HG02840 (cell line): ENCODE measurements around the gene DMGDH.

ENCODE experiments used
- ATAC-seq: cut with Tn5 transposase; IDR thresholded peaks from one replicate; pipeline ENCODE4 v1.9.1; 2021; ENCODE audit warnings: mild to moderate bottlenecking, moderate library complexity, moderate number of reproducible peaks; ENCODE audit not compliant: unreplicated experiment, low FRiP score

The DMGDH gene

DNA sequence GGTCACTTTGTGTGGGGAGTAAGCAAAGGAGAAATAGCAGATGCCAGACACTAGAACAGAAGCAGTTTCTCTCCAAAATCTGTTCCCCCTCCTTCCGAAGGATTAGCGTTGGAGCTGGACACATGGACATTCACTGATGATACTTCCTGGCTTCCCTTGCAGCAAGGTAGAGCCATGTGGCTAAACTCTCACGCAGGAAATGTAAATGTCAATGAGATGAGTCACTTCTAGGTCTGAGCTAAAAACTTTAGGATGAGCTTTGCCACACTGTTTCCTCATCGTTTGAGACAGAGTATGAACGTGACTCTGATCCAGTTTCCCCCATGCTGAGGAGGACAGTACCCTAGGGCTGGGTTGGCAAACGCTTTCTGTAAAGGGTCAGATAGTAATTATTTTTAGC is 5.2 kb upstream of the DMGDH start:
- no peak for ATAC-seq

DNA sequence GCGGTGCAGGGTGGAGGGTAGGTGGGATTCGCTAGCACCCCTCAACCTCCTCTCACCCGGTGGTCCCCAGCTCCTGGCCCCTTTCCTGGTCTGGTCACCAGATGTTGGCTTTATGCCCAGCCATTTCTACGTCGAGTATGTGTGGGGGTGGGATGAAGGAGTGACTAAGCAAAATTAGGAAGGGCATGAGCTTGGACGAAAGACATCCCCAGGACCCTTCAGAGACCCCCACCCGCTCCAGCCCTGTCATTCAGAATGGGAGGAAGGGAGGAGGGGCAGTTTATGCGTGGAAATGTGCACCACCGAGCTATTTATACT is 835 bp upstream of the DMGDH start:
- no peak for ATAC-seq

DNA sequence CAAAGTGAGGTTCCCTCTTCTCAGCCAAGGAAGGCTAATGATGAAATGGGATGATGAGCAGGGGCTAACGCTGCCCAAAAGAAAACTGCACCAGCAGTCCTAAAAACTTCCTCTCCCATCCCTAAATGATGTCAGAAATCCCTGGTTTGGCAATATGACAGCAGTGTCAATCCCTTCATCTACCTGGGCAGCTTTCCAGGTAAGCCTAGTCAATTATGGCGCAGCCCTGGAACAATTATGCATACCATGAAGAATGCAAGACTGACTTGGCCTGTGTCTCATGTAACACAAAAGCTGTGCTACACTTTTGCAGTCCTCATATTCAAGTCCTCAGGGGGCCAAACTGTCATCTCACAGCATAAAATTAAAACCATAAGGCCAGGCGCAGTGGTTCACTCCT is 7.0 kb downstream of the DMGDH start:
- ATAC-seq: no peak

DNA sequence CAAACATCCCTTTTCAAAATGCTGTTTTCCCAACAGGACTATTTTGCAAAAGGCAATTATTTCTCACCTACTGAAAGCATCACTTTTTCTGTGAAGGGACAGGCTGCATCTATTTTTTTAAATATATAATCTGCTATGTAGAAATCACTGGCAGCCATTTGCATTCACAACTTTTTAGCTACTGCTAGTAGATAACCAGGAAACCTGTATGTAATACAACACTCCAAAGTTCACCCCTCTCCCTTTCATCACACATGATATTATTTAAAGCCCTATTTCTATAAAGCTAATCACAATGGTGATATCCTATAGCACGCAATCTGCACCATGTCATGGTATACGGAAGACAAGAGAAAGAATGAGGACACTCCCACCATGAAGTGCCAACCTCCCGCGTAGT is 9.8 kb downstream of the DMGDH start:
- no peak for ATAC-seq

DNA sequence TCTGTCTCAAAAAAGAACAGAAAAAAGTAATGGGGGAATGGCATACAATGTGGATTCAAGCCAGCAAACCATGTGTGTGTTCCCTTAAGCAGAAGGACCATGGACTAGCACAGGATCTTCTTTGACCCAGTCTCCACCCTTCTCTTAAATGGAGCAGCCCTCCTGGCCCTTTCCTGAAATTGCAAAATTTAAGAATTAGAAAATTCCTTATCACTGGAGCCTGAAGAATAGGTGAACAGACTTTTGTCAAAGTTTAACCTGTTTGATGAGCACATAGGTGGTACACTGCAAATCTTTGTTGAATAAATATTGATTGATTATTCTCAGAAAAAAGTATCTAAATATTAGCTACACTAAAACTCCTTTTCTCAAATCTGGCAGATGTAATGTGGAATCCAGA is 12.6 kb downstream of the DMGDH start:
- ATAC-seq: no peak

DNA sequence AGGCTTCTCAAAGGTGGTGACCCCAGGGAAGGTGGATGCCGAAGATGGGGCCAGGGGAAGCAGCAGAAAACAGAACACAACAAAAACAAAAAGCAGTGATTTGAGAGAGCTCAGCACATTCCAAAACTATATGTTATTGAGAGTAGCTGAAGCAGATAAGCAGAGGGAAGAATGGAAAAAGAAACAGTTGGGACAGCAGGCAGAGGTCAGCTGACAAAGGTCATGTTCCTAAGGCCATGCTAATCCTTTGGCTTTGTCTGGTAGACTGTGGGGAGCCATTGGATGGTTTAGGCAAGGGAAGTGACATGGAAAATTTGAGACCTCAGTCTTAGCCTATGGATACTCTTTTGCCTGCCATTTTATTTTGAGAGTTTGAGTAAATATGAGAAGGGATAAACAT is 14.5 kb downstream of the DMGDH start:
- ATAC-seq: no peak

DNA sequence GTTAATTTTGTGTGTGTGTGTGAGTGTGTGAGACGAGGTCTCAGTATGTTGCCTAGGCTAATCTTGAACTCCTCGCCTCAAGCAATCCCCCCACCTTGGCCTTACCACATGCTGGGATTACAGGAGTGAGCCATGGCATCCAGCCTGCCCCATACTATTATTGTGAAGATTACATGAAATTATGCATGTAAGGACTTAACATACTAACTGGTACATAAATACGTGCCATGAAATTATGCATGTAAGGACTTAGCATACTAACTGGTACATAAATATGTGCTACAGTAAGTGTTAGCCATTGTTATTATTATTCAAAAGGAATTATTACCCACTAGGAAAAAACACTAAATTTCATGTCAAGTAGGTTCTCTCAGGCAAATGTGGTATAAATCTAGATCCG is 16.2 kb downstream of the DMGDH start:
- ATAC-seq: no peak

DNA sequence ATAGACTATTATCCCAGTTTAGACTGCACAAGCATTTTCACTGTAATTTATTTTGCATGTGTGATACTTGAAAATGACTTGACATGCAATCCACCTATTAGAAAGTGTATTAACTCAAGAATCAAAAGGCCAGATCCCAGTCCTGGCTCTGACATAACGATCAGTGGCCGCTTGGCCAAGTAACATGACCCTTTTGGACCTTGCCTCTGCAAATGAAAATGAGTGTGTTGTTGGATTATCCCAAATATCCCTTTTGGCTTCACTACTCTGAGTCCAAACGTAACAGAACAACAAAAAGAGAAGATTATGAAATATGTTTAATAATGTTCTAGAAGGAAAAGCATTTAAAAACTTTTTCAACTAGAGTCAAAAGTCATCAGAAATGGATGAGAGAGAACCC is 19.0 kb downstream of the DMGDH start:
- no peak for ATAC-seq

DNA sequence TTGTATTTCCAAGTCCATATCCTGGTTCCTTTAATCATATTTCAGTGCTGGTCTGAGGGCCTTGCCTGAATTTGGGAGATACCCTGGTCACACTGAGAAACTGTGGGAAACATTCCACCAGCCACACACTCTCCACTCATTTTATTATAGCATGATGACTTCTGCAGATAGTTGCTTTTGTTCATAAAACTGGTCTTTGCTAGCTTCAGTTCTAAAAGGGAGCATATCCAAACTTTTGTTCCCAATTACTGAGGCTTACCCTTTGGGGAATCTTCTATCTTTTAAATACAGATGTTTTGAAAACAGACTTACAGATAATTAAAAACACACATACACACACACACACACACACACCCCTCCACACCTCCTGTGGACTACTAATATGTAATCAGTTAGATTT is 21.0 kb downstream of the DMGDH start:
- ATAC-seq: no peak

DNA sequence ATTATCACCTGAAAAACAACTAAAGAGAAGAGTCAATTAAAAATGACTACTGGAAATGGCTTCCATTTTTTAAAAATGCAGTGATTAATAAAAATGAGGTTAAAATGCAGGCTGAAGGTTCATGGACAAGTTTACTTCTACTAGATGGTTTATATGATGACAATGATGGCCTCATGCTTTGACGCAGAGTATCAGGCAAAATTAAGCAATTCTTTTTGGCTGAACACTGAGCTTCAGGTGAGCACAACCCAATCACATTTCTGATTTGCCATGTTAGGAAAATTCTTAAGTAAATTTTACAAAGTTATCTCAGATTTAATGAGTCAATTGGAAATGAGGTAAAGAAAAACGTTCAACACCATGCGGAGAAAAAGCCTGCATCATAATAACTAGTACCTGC is 22.3 kb downstream of the DMGDH start:
- no peak for ATAC-seq

DNA sequence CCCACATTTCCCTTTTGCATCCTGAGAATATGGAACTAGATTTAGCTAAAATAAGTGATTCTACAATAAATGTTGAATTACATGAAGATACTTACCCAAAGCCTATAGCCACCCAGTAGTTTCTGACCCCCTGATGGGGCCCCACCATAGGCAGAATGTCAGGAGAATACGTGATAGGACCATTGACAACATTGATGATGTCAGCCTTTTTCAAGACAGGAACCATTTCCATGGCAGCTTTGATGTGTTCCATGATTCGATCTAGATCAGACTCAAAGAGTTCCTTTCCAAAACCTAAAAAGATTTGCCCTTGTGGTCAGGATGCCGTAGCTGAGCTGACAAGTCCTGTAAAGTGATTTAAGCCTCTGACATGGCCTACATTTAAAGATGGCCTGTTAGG is 27.3 kb downstream of the DMGDH start:
- no peak for ATAC-seq

DNA sequence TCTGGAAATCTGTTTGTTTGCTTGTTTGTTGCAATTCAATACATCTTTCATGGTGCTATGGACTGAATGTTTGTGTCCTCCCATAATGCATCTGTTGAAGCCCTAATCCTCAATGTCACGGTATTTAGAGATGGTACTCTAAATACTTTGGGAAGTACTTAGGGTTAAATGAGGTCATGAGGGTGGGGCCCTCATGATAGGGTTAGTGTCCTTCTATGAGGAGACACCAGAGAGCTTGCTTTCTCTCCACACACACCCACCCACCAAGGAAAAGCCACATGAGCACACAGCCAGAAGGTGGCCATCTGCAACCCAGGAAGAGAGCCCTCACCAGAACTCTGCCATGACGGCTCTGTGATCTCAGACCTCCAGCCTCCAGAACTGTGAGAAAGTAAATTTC is 32.7 kb downstream of the DMGDH start:
- ATAC-seq: no peak

DNA sequence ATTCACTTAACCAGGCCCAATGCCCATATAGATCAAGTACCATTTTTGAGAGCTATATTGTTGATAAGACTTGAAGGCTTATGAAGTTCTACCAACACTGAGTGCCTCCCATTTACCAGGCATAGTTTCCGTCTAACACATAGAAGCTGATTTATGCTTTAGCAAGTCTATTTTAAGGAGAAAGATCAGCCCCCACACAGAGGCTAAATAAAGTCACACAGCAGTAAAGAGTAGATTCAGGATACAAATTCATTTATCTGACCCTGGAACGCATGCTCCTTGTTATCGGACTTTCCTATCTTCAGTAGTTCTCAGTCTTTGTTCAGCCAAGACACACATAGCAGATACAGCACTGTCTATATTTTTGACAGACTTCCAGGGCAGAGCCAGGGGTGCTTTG is 34.2 kb downstream of the DMGDH start:
- ATAC-seq: no peak

DNA sequence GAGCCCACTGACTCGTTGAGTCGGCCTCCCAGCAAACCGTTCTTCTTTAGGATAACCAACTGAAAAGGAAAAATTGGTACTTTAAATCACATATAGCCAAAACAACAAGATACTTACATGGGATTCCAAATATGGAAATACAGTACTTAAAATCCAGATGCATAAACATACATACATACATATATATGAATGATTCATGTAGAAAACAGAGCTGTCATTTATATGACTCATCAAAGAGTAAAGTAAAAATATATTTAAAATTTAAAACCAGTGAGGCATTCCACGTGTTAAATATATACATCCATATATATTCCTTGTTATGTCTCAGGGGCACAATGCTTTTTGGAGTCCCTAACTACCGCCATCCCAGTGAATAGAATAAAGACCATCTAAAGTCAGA is 36.7 kb downstream of the DMGDH start:
- ATAC-seq: no peak

DNA sequence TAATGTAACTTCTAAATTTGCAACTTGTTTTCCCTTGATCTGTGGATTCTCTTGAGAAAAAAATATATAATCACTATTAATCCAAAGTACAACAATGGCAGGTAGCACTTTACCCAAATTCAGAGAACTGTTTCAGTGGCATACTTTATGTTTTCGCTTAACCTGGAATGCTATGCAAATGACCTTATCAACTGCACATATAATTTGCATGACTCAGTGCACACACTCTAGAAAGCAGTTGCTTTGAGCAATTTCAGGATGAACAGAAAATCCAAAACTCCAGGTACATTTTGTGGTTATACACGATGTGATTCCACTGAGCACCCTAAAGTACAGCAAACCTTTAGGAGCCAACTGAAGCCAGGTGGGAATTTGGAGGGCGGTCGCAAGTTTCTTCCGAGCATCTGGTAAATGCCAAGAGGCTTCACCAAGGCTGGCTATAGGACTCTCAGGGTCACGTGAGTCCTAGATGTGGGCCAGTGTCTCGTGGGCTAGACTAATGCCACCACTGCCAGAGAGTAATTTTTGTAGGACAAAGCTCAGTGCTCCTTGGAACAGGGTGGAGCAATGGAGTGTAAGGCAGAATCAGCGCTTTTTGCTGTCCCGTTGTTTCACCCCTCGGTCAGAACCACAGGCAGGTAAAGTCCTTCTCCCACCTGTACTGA is 37.3 kb downstream of the DMGDH start:
- no peak for ATAC-seq

DNA sequence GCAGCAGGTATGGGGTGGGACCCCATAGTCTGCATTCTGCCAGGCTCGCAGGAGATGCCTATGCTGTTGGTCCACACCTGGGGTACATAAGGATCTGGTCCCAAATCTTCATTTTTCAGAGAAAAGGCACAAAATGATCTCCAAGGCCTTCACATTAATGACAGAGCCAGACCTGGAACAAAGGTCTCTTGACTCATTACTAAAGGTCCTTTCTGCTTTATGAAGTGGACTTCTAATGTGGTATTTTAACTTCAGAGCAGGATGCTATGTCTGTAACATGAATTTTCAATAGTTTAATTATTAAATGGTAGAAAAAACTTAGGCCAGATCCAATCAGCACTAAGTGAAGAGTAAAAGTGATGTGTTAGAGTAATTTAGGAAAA is 38.0 kb downstream of the DMGDH start:
- no peak for ATAC-seq

DNA sequence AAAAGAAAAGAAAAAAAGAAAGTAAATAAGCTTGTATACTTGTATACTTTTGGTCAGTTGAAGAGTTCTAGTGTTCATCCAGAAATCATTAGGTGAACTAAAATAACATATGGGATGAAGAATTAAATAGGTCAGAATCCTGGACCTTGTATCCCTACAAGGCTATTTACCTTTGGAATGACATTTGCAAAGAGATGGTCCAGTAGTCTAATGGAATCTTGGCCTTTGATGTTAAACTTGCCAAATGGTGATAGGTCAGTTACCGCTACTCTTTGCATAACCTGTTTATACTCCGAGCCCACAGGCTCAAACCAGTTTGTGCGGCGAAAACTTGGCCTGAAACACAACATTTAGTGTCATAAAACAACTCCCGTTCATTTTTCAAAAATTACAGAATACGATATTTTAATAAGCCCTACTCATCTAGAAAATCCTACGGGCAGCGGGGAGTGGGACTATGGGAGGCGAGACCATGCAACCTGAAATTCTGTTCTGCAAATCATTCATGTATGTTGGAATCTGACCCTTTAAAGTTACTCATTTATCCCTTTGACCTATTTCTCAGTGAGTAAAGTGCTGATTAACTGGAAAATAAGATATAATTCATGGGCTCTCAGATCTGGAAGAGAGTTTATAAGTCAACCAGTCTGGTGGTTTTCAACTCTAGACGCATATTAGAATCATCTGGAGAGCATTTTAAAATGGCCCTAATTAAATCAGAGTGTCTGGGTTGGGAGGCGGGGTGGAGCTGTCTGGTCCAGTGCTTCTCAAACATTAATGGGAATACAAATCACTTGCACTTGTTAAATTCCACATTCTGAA is 38.6 kb downstream of the DMGDH start:
- no peak for ATAC-seq

DNA sequence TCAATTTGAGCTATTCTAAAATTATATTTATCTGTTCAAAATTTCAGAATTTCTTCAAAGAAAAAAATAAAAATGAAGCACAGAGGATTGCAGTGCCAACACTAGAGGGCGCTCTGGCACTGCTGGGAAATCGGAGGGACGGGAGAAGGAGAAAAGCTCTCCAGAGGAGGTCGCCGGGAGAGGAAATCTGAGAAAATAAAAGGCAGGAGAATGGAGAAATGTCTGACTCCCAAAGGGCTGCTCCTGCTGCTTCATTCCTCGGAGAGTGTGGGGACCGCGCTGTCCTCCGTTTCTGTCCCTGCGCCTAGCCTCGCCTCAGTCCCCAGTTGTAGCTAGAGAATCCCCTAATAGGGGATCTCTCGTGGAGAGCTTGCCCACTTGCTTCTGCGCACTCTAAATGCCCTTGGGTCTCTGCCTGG is 44.4 kb downstream of the DMGDH start:
- ATAC-seq: no peak

DNA sequence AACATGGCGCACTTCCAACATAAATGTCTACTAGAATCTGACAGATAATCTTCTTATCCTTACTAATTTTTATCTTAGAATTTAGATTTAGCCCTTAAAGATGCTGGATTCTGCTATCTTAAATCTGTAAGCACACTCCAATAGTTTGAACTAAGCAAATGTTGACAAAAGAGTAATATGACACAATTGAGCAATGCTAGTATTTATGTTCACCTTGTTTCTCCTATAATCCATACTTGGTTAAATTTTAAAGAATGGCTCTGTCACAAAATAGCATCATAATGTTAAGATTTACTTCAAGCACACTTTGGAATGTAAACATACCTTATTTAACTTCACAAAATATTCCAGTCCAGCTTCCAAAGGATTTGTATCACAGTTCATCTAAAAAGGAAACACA is 45.5 kb downstream of the DMGDH start:
- no peak for ATAC-seq

DNA sequence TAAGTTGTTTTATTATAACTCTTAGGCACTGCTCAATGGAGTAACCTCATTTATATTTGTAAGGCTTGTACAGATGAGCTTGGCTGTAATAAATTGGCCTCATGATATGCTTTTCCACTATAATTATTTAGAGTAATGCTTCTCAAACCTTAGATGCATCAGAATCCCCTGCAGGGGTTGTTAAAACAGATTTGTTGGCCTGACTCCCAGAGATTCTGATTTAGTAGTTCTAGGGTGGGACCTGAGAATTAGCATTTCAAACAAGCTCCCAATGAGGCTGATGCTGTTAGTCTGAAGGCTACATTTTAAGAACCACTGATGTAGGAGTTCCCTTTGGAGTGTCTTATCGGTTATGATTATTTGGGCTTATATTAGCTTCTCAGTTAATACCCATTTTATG is 46.1 kb downstream of the DMGDH start:
- no peak for ATAC-seq

DNA sequence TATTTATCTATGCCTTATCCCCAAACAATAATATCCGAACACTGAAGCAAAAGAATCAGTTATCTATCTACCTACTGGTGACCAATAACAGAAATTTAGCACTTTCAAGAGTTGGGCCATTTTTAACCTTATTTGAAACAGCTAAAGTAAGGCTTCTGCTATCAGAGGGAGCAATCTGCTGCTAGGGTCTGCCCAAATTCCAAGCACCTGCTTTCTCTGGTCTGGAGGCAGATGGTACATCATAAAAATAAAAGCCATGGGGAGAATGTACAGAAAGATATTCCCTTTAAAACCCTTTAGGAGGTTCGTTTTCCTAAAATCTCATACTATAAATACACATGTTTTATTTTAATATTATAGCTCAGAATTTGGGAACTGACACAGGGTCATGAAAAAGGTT is 46.7 kb downstream of the DMGDH start:
- ATAC-seq: no peak

DNA sequence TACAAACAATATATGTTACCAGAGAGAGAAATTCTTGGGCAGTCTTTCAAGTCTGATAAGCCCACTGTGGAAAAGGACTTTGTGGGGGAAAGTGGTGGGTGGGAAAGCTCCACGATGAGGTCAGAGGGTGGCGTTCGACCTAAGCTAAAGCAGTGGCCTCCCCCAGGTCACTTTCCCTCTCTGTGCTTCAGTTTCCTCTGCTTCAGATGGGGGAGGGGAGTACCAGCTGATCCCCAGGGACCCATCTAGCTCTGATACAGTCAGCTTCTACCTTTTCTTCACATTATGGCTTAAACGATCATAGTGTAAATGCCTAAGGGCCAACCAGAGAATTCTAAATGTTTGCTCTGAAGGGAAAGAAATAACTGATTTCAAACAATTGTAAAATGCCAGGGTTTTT is 47.7 kb downstream of the DMGDH start:
- no peak for ATAC-seq
